Hematopoietic multipotent progenitor cell treated with erythropoietin and hydrocortisone succinate and interleukin-3 and kit ligand, for 8 days (in vitro differentiated cells): ENCODE measurements around the gene G3BP1.
"Not testable (repeated sequence)": the region's sequence is repeated elsewhere in the genome, so short reads cannot be mapped to it uniquely, and the experiment has no call there.

Source experiments
- DNase-seq: peaks from one replicate; pipeline ENCODE4 v3.0.0-alpha.2; 2015

G3BP1 gene

GRCh38 chr5:151757233-151758140 lies 14.3 kb upstream of the G3BP1 start:
- DNase-seq, result peak; percentile 30

DNA sequence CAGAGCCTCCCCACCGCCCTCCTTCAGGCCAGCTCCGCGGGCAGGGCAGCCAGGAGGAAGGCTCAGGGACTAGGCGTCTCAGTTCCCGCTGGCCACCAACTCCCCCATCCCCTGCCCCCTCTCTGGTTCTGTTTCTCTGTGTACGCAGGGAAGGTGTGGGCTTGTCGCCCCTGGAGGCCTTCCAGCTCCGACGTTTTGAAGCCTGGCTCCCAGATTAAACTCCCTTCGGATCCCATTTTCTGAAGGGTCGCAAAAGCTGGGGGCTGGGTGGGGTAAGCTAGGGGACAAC lies 13.7 kb upstream of the G3BP1 start:
- no peak for DNase-seq

GRCh38 chr5:151758430-151759241 lies 13.1 kb upstream of the G3BP1 start, which contains the start of gene ATOX1:
Gene ATOX1, minus strand, starts transcription at chr5:151758631. Its CDS starts 80 bp downstream, at chr5:151758551.
- peak; percentile 88 for DNase-seq

DNA sequence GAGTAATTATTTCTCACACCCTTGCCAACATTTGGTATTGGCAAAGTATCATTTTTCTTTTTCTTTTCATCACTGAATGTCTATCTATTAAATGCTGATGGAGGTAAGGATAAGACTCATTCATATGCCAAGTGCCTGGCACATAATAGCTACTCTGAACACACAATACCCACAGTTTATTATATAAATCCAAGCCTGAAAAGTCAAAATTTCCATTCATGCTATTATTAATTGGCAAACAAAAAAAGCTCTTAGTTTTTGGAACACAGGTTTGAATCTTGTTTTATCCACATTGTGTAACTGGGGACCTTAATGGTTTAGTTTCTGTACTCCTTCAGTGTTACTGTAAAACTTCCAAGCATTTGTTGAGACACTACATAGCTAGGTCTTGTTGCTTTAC lies 7.0 kb upstream of the G3BP1 start:
- no peak for DNase-seq

GRCh38 chr5:151766975-151767374 lies 4.8 kb upstream of the G3BP1 start:
- DNase-seq, result no peak

GRCh38 chr5:151770383-151771258 lies 1.1 kb upstream of the G3BP1 start:
- DNase-seq, result peak; percentile 61

DNA sequence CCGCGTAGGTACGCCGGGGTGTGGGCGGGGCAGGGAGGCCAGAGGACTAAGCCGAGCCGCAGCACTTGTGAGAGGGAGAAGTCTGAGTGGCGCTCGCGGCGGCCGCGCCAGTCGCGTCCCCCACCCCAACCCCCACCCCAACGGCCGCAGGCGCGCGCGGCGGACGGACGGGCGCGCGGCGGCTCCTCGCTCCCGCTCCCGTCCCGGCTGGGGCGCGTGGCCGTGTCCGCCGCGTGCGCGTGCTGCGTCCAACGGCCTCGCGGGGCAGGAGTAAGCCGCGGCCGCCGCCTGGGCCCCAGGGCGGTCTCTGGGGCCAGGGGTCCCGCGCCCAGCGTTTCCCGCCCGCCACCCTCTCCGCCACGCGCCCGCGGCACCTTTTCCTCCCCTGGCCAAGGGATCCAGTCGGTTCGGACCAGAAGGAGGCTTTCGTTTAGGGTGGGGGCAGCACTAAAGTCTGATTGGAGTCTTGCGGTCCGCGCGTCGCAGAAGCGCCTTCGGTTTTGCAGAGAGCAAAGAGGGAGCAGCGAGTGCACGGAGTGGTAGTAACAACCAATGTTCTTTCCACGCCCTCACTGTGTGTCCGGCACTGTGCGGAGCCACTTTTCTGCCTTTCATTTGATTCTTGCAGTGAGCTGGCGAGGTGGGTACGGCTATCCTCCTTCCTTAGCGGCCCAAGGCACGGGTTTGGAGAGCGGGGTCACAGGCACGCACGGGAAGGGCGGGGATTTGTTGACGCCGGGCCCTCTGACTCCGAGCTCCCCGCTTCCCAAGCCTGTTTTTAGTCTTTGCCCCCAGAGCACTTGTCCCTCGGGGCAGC lies 483 bp downstream of the G3BP1 start:
- peak; percentile 46 for DNase-seq

GRCh38 chr5:151772846-151773561 lies 1.2 kb downstream of the G3BP1 start:
- DNase-seq, result no peak

GRCh38 chr5:151773951-151774350 lies 2.2 kb downstream of the G3BP1 start:
- DNase-seq, result peak; percentile 55

GRCh38 chr5:151775025-151775606 lies 3.4 kb downstream of the G3BP1 start:
- DNase-seq, result no peak

DNA sequence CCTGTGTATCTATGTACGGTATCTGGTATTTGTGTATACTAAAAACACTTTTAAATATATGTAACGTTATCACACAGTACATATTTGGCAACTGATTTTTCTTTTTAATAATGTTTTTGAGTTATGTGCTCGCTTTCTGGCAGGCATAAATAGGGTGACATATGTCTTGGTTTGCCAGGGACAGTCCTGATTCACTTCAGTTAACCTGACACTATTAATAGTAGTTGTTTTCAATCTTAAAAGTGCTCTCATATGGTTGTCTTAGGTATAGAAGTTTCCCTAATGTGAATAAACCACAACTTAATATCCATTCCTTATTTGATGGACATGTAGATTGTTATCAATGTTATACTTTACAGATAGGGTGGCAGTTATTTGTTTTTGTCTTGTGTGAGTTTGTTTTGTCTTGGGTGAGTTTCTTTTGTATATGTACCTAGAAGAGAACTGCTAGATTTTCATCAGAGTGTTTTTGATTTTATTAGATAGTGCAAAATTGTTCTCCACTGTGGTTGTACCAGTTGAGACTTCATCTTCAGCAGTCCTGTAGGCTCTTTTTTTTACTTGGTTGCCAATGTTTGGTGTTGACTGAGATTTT lies 7.9 kb downstream of the G3BP1 start:
- DNase-seq, result no peak

DNA sequence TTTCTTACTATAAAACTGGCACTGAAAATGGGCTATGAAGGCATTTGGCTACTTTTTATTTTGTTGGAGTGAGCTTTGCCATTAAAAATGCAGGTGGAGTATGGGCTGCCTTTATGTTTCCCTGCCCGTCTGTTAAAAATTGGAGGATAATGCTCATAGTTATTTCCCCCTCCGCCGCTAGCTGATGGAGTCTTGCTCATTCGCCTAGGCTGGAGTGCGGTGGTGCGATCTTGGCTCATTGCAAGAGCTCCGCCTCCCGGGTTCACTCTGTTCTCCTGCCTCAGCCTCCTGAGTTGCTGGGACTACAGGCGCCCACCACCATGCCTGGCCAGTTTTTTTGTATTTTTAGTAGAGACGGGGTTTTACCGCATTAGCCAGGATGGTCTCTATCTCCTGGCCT lies 8.6 kb downstream of the G3BP1 start:
- no peak for DNase-seq

GRCh38 chr5:151781201-151781600 lies 9.4 kb downstream of the G3BP1 start:
- no peak for DNase-seq

GRCh38 chr5:151783664-151784063 lies 11.9 kb downstream of the G3BP1 start:
- not testable (repeated sequence) for DNase-seq

GRCh38 chr5:151784141-151784540 lies 12.4 kb downstream of the G3BP1 start:
- no peak for DNase-seq

GRCh38 chr5:151786468-151786867 lies 14.7 kb downstream of the G3BP1 start:
- DNase-seq, result no peak

DNA sequence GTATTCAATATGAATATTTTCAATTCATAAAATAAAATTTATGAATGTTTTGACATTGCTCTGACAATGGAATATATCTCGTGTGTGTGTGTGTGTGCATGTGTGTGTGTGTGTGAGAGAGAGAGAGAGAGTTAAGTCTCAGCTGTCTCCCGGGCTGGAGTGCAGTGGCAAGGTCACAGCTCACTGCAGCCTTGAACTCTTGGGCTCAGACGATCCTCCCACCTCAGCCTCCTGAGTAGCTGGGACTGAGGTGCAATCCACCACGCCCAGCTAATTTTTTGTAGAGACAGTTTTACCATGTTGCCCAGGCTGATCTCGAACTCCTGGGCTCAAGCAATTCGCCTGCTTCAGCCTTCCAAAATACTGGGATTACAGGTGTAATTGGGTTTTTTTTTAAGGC lies 16.1 kb downstream of the G3BP1 start:
- no peak for DNase-seq

- no peak for DNase-seq
These were observed 21.6 kb downstream of the G3BP1 start for GRCh38 chr5:151793358-151793757.

- no peak for DNase-seq
These were observed 23.7 kb downstream of the G3BP1 start for GRCh38 chr5:151795426-151795825.

- DNase-seq, result no peak
These were observed 26.9 kb downstream of the G3BP1 start for GRCh38 chr5:151798674-151799073.

DNA sequence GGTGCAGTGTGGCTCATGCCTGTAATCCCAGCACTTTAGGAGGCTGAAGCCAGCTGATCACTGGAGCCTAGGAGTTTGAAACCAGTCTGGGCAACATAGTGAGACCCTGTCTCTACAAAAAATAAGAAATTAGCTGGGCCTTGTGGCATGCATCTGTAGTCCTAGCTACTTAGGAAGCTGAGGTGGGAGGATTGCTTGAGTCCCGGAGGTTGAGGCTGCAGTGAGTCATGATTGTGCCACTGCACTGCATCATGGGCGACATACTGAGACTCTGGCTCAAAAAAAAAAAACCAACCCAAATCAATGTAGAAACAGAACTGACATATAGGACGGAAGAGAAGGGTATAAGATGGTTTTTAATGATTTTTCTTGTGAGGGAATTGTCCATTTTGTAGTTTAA lies 27.7 kb downstream of the G3BP1 start:
- no peak for DNase-seq
